PC-9 (cell line): ENCODE data around the gene ZNF692. TPM values are rescaled to one million over a fixed set of nuclear protein-coding genes. Genes with fewer than 3 reads are reported as not detected.

Experiments used
- BruUV-seq: library from RNA; stranded (reverse); fragments of 400-500 nt; replicated peaks from 2 replicates; lab custom pipeline; 2021; lab: Mats Ljungman, UMichigan
- CTCF ChIA-PET: fragments of 300-600 bp; sonication (Branson Sonifier 250); formaldehyde crosslinking; loops from one replicate; lab custom pipeline; 2022; ENCODE audit warnings: antibody characterized with exemption; lab: Charles Lee
- POLR2A ChIA-PET: fragments of 300-600 bp; sonication (Branson Sonifier 250); formaldehyde crosslinking; loops from one replicate; lab custom pipeline; 2022; ENCODE audit warnings: antibody characterized with exemption; ENCODE audit not compliant: unreplicated experiment; lab: Charles Lee
- DNase-seq, 2 experiments: peaks; one replicate each; pipeline versions ENCODE4 v3.0.0 to v3.0.0-alpha.2; 2015 to 2022; ENCODE audit warnings: mixed read lengths in 1 of 2
- H2AFZ ChIP-seq: fragments of 200-600 bp; sonication (generic); 2 replicates; pipeline ENCODE4 v1.8.1; 2017; ENCODE audit warnings: antibody characterized with exemption
- H3F3A ChIP-seq: fragments of 200-600 bp; sonication (generic); 2 replicates; pipeline ENCODE4 v1.8.1; 2017; ENCODE audit warnings: antibody characterized with exemption, mild to moderate bottlenecking, low read depth; ENCODE audit not compliant: insufficient read depth
- H3K27ac ChIP-seq: fragments of 200-600 bp; sonication (generic); 2 replicates; pipeline ENCODE4 v1.6.1; 2016; ENCODE audit warnings: mixed run types
- H3K27me3 ChIP-seq: fragments of 200-600 bp; sonication (generic); 2 replicates; pipeline ENCODE4 v1.6.1; 2016; ENCODE audit warnings: low read depth, mixed run types; ENCODE audit not compliant: insufficient read depth
- H3K36me3 ChIP-seq: fragments of 200-600 bp; sonication (generic); 2 replicates; pipeline ENCODE4 v1.6.1; 2016; ENCODE audit warnings: low read depth, mixed run types
- H3K4me1 ChIP-seq: fragments of 200-600 bp; sonication (generic); replicated peaks from 2 replicates; pipeline ENCODE4 v1.6.1; 2016; ENCODE audit warnings: mixed run types; ENCODE audit not compliant: insufficient read depth
- H3K4me2 ChIP-seq: fragments of 200-600 bp; sonication (generic); 2 replicates; pipeline ENCODE4 v1.6.1; 2017; ENCODE audit warnings: mixed run types
- H3K4me3 ChIP-seq: fragments of 200-600 bp; sonication (generic); 2 replicates; pipeline ENCODE4 v1.6.1; 2016; ENCODE audit warnings: mixed run types
- H3K79me2 ChIP-seq: fragments of 200-600 bp; sonication (generic); 2 replicates; pipeline ENCODE4 v1.6.1; 2017; ENCODE audit warnings: low read depth, mixed run types
- H3K9me2 ChIP-seq: fragments of 200-600 bp; sonication (generic); 2 replicates; pipeline ENCODE4 v1.8.1; 2017; ENCODE audit warnings: mild to moderate bottlenecking; ENCODE audit not compliant: insufficient read depth
- H3K9me3 ChIP-seq: fragments of 200-600 bp; sonication (generic); 2 replicates; pipeline ENCODE4 v1.8.1; 2016; ENCODE audit warnings: low read depth; ENCODE audit not compliant: insufficient read depth
- H4K20me1 ChIP-seq: fragments of 200-600 bp; sonication (generic); 2 replicates; pipeline ENCODE4 v1.8.1; 2017; ENCODE audit not compliant: insufficient read depth
- CTCF ChIP-seq: fragments of 200-600 bp; sonication (generic); conservative IDR thresholded peaks from 2 replicates; pipeline ENCODE4 v1.6.1; 2017; ENCODE audit warnings: mixed run types, antibody characterized with exemption, mild to moderate bottlenecking, moderate library complexity
- EZH2 ChIP-seq: fragments of 200-600 bp; sonication (generic); IDR thresholded peaks from 2 replicates; pipeline ENCODE4 v1.8.0; 2017; ENCODE audit warnings: antibody characterized with exemption, low read depth
- intact Hi-C: fragments of 100-400 bp; cut with micrococcal nuclease; formaldehyde crosslinking; loops from one replicate; pipeline ENCODE4 v1.10.0; 2022; ENCODE audit not compliant: unreplicated experiment
- total RNA-seq: library from RNA; stranded (reverse); gene quantifications from 2 replicates; pipeline ENCODE4 v1.2.3, GENCODE V29; 2021

The ZNF692 gene
- total RNA-seq, 1 experiment from 2014 or later: 46.6 TPM

GRCh38 chr1:248852481-248853405, 6.1 kb downstream of the ZNF692 start:
- CTCF ChIA-PET: no interaction called here
- no peak overlapping the region for H2AFZ ChIP-seq
- no peaks in the 10 kb centered on the region for H4K20me1 ChIP-seq
- POLR2A ChIA-PET: no interaction called here
- H3K36me3 ChIP-seq: no peaks in the 10 kb centered on the region; the same call in 1 of the 2 replicates
- no peak for TF ChIP-seq EZH2
- no peak for TF ChIP-seq CTCF
- H3K79me2 ChIP-seq: peaks cover 17% of the 10 kb centered on the region
- no peak overlapping the region for H3K4me2 ChIP-seq
- H3K27ac ChIP-seq: no peak overlapping the region
- H3K4me1 ChIP-seq: peaks cover 11% of the 10 kb centered on the region
- DNase-seq: no peak
- intact Hi-C loops: no loop called here
- no peaks in the 10 kb centered on the region for H3K9me3 ChIP-seq
- no peak overlapping the region for H3K4me3 ChIP-seq
- no TSS peak for BruUV-seq
- no peaks in the 10 kb centered on the region for H3K27me3 ChIP-seq
- no peaks in the 10 kb centered on the region for H3K9me2 ChIP-seq
- H3F3A ChIP-seq: no peaks in the 10 kb centered on the region

- Histone ChIP-seq H2AFZ (no peak overlapping the region), H3F3A (no peaks in the 10 kb centered on the region), H3K4me1 (no peaks in the 10 kb centered on the region), H3K36me3 (no peaks in the 10 kb centered on the region; the same call in 1 of the 2 replicates), H3K4me2 (no peak overlapping the region), H4K20me1 (no peaks in the 10 kb centered on the region), H3K9me2 (no peaks in the 10 kb centered on the region), H3K4me3 (no peak overlapping the region), H3K27ac (no peak overlapping the region), H3K27me3 (no peaks in the 10 kb centered on the region), H3K9me3 (no peaks in the 10 kb centered on the region), H3K79me2 (peaks cover 3% of the 10 kb centered on the region)
- intact Hi-C loops: no loop called here
- BruUV-seq: no TSS peak
- no peak for TF ChIP-seq EZH2
- TF ChIP-seq CTCF: no peak
- no peak for DNase-seq
- ChIA-PET CTCF (no interaction called here), POLR2A (no interaction called here)
These were observed 7.5 kb downstream of the ZNF692 start for GRCh38 chr1:248851390-248851789.

GRCh38 chr1:248850536-248851251, 8.2 kb downstream of the ZNF692 start:
- Histone ChIP-seq H4K20me1 (no peaks in the 10 kb centered on the region), H3F3A (no peaks in the 10 kb centered on the region), H2AFZ (no peak overlapping the region), H3K4me2 (no peak overlapping the region), H3K79me2 (no peaks in the 10 kb centered on the region), H3K36me3 (no peaks in the 10 kb centered on the region; the same call in 1 of the 2 replicates), H3K4me1 (no peaks in the 10 kb centered on the region), H3K27ac (no peak overlapping the region), H3K4me3 (no peak overlapping the region), H3K9me3 (no peaks in the 10 kb centered on the region), H3K27me3 (no peaks in the 10 kb centered on the region), H3K9me2 (no peaks in the 10 kb centered on the region)
- intact Hi-C loops: no loop called here
- ChIA-PET POLR2A (no interaction called here), CTCF (no interaction called here)
- TF ChIP-seq EZH2 (no peak), CTCF (no peak)
- DNase-seq: no peak
- BruUV-seq: no TSS peak
